WERI-Rb-1 (cell line): Measurements from ENCODE around the gene KCNK3.

Source experiments
- DNase-seq: peaks from one replicate; pipeline ENCODE4 v3.0.0-alpha.2; 2020
- H3K27ac ChIP-seq: fragments of 250-450 bp; sonication (Bioruptor Pico); 2 replicates; pipeline ENCODE4 v1.5.1; 2020; ENCODE audit warnings: mild to moderate bottlenecking, moderate library complexity
- H3K27me3 ChIP-seq: fragments of 250-450 bp; sonication (Bioruptor Pico); 2 replicates; pipeline ENCODE4 v1.5.1; 2021; ENCODE audit warnings: mild to moderate bottlenecking, low read depth, moderate library complexity; ENCODE audit not compliant: insufficient read depth, severe bottlenecking
- H3K36me3 ChIP-seq: fragments of 250-450 bp; sonication (Bioruptor Pico); 2 replicates; pipeline ENCODE4 v1.5.1; 2020; ENCODE audit warnings: mild to moderate bottlenecking, moderate library complexity
- H3K4me3 ChIP-seq: 2 replicates; pipeline ENCODE4 v1.5.1; 2011; ENCODE audit warnings: low read depth, mild to moderate bottlenecking, control low read depth, low read length
- H3K9me3 ChIP-seq: fragments of 250-450 bp; sonication (Bioruptor Pico); 2 replicates; pipeline ENCODE4 v1.5.1; 2021; ENCODE audit warnings: mild to moderate bottlenecking, moderate library complexity; ENCODE audit not compliant: severe bottlenecking
- TF ChIP-seq, protein P1 (sequence below): IDR thresholded peaks from 2 replicates; pipeline ENCODE4 v1.5.1; 2011; ENCODE audit warnings: low read depth, mild to moderate bottlenecking, control low read depth, inconsistent platforms, low read length

KCNK3 gene

DNA sequence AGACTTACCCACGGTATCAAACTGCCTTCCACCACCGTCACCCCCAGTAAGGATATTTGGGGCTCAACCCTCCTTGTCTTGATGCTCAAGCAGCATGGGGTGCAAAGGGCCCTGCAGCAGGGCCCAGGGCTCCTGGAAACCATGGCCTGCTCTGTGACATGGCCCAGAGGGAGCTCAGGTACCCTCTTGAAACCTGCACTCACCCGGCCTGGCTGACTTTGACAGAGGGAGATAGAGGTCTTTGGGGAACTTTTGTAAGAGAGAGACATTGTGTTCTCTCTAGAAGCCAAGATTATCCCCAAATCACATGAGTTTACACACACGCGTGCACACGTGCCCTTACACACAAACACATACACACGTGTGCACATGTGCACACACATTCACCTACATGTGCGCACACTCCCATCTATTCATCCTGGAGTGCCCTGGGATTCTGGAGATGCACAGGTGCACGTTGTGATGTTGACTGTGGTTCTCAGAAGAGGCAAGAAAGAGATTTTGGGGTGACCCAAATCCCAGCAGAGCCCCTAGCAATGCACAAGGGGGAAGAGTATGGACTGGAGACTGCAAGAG lies 19.6 kb upstream of the KCNK3 start:
- no peaks in the 10 kb centered on the region for H3K36me3 ChIP-seq
- no peaks in the 10 kb centered on the region for H3K27me3 ChIP-seq
- no peak for DNase-seq
- H3K27ac ChIP-seq: no peak overlapping the region
- TF ChIP-seq, protein P1, sequence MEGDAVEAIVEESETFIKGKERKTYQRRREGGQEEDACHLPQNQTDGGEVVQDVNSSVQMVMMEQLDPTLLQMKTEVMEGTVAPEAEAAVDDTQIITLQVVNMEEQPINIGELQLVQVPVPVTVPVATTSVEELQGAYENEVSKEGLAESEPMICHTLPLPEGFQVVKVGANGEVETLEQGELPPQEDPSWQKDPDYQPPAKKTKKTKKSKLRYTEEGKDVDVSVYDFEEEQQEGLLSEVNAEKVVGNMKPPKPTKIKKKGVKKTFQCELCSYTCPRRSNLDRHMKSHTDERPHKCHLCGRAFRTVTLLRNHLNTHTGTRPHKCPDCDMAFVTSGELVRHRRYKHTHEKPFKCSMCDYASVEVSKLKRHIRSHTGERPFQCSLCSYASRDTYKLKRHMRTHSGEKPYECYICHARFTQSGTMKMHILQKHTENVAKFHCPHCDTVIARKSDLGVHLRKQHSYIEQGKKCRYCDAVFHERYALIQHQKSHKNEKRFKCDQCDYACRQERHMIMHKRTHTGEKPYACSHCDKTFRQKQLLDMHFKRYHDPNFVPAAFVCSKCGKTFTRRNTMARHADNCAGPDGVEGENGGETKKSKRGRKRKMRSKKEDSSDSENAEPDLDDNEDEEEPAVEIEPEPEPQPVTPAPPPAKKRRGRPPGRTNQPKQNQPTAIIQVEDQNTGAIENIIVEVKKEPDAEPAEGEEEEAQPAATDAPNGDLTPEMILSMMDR: no peak
- H3K9me3 ChIP-seq: peaks cover 9% of the 10 kb centered on the region
- H3K4me3 ChIP-seq: no peak overlapping the region

DNA sequence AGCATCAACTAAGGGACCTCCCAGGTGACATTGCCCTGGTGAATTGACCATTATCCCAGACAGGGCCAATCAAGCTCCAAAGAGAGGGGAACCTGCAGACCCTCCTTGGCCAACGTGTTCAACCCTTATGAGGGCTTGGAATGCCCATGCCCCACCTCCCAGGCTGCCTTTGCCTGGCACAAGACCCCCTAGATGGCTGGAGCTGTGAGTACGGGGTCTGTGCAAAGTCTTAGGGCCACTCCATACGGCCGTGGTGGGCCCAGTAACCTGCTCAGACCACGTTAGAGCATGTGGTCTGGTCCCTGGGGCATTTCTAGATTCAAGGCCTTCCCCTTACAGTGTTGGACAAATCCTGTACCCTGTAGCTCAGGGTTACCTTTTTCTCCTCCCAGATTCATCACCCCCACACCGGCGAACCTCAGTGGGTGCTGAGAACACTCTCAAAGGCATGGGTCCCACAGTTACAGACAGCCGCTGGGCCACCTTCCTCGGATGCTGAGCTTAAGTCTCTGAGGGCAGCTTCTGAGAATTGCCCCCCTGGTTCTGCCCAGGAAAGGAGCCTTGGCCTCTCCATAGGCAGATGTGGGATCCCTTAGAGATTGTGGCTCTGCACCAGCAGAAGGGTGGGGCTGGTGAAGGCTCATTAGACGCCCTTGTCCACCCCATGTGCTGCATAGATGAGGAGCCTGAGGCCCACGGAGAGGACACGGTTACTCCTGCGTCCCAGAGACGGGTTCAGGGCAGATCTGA lies 18.3 kb upstream of the KCNK3 start:
- DNase-seq: peak; percentile 4
- Histone ChIP-seq H3K4me3 (no peak overlapping the region), H3K27me3 (no peaks in the 10 kb centered on the region), H3K9me3 (peaks cover 13% of the 10 kb centered on the region), H3K27ac (no peak overlapping the region), H3K36me3 (no peaks in the 10 kb centered on the region)
- TF ChIP-seq, protein P1: no peak

DNA sequence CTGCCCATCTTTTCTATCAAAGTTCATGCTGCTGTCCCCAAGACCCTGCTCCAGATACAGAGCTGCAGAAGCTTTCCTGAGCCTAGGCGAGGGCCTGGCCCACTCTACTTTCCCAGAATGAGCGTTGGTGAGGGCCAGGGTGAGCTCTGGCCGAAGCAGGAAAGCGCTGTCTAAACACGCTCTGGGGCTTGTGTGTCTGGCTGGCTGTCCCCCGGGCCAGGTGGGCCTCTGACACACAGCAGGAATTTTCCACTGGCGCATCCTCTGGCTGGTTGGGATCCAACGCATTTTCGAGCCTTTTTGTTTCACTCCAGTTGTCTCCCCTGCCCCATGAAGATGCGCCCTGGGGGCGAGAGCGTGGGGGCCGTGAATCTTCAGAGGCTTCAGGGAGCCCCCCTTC lies 17.8 kb upstream of the KCNK3 start:
- H3K4me3 ChIP-seq: no peak overlapping the region
- TF ChIP-seq, protein P1: no peak
- H3K27me3 ChIP-seq: no peaks in the 10 kb centered on the region
- peak; percentile 8 for DNase-seq
- no peaks in the 10 kb centered on the region for H3K36me3 ChIP-seq
- H3K27ac ChIP-seq: no peak overlapping the region
- peaks cover 13% of the 10 kb centered on the region for H3K9me3 ChIP-seq

DNA sequence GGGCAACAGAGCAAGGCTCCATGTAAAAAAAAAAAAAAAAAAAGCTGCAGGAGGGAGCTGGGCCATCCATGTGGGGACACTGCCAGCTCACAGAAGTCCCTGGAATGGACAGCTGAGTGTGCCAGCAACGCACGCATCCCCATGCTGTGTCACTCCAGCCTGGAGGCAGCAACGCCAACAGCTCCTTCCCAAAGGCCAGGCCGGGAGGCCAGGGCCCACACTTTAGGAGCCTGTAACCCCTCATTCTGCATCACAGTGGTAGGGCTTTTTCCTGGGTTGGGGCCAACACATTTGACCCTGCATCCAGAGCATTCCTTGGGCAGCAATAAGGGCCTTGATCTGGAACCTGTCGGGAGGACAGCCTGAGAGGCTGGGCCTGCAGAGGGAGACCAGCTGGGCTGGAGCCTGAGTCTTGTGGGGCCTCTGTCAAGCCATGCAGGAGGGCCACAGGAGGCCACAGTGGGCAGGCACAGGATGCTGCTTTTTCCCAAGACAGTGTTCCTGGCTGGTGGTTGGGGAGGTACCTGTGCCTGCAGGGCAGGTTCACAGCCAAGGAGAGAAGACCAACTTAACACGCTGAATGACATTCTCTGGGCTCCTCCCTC lies 16.8 kb upstream of the KCNK3 start:
- no peaks in the 10 kb centered on the region for H3K27me3 ChIP-seq
- DNase-seq: peak; percentile 12
- no peak overlapping the region for H3K27ac ChIP-seq
- TF ChIP-seq, protein P1: no peak
- H3K36me3 ChIP-seq: no peaks in the 10 kb centered on the region
- no peak overlapping the region for H3K4me3 ChIP-seq
- peaks cover 13% of the 10 kb centered on the region for H3K9me3 ChIP-seq

DNA sequence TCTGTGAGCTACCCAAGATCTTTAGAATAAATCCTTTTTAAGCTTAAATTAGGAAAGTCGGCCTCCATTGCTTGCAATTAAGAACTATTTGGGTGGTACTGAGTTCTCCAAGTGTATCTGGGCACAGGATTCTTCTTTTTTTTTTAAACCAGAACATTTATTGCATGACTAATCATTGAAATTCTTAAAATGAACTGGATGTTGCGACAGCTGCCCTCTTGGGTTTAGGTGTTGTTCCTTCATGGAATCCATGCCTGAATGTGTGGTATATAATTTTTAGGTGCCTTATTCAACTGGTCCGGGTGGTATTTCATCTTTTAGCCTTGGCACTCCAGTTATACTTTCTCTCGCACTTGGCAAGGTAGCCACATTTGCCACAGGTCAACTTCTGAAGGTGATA lies 14.5 kb upstream of the KCNK3 start:
- H3K9me3 ChIP-seq: peaks cover 13% of the 10 kb centered on the region

More for the DNA sequence above, 14.5 kb upstream of the KCNK3 start:
- H3K27ac ChIP-seq: no peak overlapping the region
- no peak overlapping the region for H3K4me3 ChIP-seq
- H3K36me3 ChIP-seq: no peaks in the 10 kb centered on the region
- TF ChIP-seq, protein P1: no peak
- no peaks in the 10 kb centered on the region for H3K27me3 ChIP-seq
- peak; percentile 1 for DNase-seq
